Stimulated activated CD8-positive, alpha-beta memory T cell treated with anti-CD3 and anti-CD28 coated beads, Interleukin-2, amount 100 ng/mL, for 1 hour (primary cell): ENCODE results near the gene NTN1.
"Not testable (repeated sequence)": the region's sequence is repeated elsewhere in the genome, so short reads cannot be mapped to it uniquely, and the experiment has no call there.

Source experiments
- DNase-seq, 2 donors: peaks; one replicate each; pipeline ENCODE4 v3.0.0-alpha.2; 2020; ENCODE audit warnings: low read depth in 2 of 2

NTN1 gene

DNA sequence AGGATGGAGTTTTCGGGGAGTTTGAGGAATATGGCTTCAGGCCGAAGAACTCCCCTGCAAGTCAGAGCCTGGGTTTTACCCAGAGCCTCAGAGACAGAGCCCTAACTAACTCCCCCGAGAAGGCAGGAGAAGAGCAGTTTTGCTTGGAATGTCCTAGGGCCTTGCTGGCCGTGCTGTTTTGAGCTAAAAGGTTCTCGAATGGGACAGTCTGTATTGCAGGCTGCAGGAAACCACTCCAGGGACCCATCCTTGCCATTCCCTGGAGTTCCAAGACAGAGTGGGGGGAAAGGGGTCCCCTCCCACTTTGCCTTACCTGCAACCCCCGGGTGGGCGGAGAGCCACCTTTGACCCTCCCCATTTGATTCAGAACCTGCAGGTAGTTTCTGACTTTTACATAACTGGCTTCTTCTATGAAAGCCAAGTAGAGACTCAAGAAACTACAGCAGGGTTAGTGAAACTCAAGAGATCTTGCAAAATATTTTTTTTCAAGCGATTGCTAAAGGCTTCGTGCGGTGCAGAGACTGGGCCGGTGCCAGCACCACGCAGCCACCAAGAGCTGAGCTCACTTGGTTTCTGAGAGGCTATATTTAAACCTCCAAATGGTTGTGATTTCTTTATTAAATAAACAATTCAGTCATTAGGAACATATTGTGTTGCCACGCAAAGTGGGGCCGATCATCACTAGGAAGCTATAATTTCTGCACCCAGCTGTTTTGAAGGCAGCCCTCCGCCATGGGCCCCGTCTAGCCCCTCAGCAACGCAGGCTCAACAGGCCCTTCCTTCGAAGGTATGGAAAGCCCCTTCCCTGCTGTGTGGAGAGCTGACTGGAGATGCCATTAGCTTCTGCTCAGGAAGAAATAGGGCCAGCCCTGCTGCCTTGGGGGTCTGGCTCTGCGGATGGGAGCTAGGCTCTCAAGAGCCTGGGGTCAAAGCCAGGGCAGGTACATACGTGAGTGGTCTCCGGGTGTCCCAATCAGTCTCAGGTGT lies 223.0 kb downstream of the NTN1 start:
- DNase-seq = no peak

DNA sequence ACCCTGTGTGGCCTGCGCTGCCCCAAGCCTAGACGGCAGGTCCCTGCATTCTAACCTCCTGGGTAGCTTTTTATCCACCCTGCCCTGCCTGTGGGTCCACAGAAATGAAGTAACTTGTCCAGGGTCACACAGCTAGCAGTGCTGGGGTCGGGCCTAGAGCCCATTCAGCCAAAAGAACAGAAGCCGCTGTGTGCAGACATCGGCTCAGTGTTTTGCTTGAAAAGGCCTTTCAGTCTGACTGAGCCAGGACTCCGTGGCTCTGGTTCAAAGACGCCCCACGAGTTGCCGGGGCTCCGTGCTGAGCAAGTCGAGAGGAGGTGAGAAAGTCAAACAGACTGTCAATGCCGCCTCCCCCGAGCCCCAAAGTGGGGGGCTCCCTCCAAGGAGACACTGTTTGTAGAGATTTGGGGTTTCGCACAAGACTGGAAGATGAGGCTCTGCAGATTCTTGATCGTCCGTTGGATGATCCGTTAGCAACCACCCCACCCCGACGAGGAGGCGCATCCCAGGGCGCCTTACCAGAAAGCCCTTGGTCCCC lies 226.2 kb downstream of the NTN1 start:
- DNase-seq = no peak

DNA sequence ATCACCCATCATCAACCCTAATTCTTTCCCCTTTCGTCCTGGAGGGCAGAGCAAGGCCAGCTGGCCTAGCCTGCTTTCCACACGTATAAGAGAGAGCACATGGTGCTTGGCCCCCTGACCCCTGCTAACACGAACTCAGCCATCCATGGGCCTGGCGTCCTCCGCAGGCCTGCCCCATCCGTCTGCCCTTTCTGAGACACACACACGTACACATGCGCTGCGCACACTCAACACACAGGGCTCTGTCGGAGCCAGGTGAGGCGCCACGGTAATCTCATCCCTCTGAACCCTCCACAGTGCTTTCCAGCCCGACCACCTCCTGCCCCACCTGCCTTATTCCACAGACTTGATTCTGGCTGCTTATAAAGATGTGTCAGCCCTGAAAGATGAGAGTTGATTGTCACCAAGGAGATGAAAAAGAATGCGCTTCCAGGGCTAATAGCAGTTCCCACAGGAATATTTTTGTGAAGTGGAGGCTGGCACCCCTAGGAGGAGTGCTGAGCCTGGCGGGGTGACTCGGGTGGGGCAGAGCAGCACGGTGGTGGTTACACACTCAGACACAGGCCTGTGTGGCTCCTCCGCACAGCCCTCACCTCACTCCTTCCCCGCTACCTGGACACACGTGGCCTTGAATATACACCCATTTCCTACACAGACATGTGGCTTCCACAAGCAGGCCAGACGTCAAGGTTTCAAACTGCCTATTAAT lies 228.1 kb downstream of the NTN1 start:
- DNase-seq = no peak

DNA sequence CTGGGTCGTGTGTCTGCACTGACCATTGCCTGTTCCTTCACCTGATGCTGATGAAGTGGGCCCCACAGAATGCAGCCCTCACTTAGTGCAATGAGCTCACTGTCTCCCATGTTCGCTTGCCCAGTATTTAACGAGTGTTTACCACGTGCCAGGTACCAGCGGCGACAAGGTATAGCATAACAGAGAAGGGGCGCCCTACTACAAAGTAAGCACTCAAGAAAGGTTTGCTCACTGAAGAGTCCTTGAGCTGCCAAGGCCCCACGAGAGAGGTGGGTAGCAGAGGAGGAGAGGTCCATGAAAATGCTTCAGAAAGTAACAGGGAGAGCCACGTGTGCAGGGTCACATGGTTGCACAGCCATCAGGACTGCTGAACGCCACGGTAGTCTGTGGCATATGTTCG lies 230.0 kb downstream of the NTN1 start:
- DNase-seq = no peak

DNA sequence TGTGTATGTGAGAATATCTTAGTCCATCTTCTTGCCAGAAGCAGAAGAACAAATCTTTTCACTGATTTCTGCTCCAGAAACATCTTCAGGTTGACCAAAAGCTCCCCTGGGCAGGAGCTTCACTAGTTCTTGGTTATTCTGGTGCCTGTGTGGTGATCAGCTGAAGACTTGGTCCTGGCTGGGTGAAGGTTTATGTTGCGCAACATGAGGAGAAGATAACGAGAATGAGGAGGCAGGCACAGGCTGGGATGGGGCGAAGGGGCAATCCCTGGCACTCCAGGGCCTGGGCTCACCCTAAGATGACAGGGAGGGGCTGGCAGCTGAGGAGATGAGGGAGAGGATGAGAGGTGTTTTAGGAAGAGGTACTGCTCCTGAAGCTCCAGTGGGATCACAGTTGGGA lies 232.0 kb downstream of the NTN1 start:
- DNase-seq = no peak

DNA sequence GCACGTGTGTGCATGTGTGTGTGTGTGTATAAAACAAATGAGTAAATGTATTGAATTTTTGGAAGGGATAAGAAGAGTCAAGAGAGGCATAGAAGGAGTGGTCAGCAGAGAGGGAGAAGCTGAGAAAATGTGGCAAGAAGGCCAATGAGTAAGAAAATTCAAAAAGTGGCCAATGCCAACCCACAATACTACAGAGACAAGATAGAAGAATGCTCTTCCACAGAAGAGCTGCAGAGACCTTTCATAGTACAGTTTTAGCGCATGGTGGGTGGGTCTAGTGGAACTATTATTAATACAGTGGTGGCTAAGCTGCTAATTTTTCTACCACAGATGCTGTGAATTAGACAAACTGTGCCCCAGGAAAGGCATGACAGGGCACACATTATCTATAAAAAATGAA lies 233.5 kb downstream of the NTN1 start:
- DNase-seq = no peak

DNA sequence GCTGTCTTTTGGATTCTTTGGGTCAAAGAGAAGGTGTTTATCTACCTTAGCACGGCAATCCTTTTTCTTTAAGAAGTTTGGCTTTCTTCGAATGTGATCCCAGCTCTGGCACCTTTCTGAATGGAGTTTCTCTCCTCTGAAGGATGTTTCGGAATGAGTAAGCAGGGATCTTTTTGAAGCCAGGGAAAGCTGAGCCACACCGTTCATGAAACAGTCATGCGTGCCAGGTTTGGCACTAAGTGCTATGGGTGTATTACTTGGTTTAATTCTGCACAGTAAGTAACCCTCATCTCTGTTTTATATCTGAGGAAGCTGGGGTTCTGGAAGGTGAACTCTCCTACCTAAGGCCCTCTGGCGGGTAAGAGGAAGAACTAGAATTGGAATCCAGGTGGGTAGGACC lies 234.5 kb downstream of the NTN1 start:
- DNase-seq = no peak

DNA sequence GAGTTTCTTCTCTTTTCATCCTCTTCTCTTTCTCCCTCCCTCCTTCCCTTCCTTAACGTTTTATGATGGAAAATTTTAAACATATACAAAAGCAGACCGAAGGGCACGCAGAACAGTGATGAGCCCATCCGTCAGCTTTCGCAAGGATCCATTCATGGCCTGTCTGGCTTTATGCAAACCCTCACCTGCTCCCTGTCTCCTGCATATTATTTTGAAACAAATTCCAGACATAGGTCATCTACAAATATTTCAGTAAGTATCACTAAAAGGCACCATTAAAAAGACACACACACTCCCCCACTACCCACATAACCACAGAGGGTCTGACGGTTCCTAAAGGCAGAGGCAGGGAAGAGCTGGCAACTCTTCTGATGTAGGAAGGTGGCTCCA lies 235.0 kb downstream of the NTN1 start:
- DNase-seq = no peak

DNA sequence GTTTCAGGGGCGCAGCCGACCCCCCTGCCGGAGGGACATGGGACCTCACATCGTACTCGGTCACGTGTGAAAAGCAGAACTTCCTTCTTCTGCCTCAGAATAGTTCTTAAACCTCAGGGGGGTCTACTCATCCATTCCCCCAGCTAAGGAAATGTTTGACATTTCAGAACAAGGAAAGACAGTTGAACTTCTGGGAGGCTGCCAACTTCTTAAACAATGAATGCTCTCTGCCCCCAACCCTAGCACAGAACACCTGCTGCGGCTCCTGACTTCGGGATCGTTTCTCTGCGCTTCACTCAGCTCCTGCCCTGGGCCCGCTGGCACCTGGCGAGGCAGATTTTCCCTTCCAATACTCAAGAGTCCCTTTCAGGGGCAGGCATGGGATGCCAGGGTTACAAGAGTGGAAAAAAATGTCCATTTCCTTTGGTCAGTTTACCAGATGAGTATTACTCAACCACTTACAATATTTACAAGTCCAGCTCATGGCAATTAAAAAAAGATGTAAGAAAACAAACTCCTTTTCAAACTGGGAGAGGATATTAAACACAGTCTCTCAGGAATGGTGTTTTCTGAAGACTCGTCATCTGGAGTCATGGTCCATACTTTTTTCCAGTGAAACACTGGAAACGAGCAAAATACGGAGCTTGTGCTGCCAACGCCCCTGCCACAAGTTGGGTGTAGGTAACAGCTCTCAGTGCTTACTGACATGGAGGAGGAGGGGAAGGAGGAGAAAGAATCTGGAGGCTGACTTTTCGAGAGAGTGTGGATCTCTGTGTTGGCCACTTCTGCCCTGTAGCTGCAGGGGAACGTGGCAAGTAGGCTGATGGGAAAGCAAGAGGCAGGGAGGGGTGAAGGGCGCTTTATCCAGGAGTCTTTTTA lies 235.7 kb downstream of the NTN1 start:
- DNase-seq = no peak

DNA sequence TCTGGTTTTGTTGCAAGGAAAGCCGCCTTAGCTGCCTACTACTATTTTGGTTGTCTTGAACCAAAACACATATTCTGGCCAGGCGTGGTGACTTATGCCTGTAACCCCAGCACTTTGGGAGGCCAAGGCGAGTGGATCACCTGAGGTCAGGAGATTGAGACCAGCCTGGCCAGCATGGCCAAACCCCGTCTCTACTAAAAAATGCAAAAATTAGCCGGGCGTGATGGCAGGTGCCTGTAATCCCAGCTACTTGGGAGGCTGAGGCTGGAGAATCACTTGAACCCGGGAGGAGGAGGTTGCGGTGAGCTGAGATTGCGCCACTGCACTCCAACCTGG lies 236.3 kb downstream of the NTN1 start:
- DNase-seq = not testable (repeated sequence)

DNA sequence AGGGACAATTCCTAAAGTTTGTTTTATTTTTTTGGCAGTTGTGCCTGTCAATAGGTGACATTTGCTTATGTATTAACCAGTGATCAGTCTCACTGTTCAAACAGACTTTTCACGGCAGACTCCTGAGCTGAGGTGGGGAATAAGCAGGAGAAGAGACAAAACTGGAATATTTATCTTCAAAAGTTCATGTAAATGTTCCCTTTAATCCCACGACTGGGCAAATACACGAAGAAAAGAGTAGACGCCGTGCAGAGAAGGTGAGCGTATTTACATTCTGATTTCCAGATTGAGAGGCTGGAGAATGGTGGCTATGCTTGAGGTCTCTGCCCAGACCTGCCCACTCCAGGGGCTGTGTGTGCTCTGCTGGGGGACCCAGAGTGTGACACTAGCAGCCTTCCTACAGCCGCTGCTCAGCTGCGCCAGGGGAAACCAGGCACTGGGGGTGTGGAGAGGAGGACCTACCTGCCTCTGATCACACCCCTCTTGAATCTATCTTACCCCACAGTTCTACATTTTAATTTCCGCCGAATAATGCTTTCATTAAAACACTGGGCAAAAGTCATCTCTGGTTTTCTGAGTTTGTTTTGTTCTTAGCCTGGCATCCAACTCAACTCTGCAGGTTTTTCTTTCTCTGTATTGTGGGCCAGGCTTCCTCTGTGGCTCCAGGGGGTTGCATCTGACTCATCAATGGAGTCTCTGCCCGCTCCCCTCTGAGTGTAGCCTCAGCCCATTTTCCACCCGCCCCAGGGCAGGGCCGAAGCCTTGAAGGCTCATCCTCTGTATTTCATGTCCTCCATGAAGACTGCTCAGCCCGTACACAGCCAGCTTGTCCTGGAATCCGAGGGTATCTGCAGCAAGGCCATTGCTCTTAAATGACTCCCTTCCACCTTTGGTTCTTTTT lies 237.1 kb downstream of the NTN1 start:
- no peak for DNase-seq

DNA sequence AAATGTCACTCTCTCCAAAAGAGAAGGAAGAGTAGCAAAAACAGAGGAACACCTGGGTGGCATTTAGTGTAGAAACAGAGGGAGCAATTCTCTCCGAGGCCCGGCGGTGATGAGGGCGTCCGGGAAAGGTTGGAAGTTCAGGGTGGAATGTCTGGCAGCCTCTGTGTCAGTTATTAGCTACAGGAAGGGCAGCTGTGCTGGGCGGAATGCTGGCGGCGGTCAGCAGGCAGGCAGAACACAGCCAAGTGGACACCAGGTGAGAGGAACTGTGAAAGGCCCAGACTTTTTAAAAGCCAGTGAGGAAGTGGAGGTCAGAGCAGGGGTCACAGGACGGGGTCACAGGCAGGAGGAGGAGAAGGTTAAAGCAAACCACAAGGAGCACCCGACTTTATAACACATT lies 238.1 kb downstream of the NTN1 start:
- DNase-seq = no peak

DNA sequence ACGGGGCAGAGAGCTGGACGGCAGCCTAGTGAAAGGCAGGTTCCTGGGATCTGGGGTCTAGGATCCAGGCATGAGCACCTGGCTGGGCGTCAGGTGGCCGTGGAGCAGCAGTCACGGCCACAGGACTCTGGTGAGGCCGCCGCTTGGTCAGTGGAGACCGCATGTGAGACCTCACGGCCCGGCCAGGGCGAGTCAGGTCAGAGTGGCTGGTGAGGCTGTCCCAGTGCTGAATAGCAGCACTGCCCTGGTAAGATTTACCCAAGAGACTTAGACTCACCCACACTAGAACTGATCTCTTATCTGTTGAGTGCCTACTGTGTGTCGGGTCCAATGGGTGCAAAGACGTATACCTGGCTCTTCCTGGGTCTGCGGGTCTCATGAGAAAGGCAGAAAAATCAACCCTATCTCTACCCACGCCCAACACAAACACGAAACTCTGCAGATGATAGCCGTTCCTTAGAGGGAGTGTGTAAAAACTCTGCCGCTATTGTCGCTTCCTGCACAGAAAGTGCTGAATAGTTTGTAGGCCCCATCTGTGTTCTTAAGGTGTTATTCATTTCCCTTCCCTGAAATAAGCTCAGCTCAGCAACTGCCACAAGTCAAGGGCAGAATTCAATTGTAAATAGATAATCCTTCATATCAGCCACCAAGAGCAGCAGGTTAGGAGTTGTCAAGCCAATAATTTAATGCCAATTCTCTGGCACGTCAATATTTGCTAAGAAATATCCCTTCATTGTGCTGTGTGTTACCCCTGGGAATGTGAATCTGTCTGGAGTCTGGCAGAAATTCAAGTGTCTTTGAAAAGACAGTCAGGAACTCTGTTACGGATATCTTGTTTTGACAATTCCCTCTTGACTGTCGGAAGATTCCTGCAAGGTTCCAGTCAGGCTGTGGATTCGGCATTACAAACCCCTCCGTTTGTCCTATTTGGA lies 240.0 kb downstream of the NTN1 start:
- no peak for DNase-seq

DNA sequence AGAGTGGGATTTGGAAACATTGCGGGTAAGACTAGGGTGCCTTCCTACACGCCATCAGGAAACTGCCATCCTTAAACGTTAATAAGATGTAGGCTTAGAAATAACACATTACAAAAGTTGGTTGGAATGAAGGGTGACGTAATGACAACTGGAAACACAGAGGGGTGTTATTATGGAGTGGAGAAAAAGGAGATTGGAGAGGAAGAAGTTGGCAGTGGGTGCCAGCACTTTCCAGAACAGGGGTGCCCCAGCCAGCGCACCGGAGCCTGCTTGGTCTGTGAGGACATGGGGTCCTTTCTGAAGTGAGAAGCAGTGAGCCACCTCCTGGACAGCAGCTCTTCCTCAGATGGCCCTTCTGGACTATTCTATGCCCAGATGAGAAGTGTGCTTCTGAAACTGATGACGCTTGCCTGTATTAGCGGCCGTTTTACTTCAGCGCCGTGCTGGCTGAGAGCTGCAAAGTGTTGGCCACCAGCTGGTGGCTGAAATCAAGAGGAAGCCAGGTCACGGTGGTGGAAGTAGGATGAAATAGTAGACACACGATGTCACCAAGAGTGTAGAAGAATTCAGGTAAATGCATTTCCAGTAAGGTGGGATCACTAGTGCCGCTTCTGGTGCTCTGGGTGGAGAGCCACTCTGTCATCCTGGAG lies 244.8 kb downstream of the NTN1 start:
- no peak for DNase-seq

DNA sequence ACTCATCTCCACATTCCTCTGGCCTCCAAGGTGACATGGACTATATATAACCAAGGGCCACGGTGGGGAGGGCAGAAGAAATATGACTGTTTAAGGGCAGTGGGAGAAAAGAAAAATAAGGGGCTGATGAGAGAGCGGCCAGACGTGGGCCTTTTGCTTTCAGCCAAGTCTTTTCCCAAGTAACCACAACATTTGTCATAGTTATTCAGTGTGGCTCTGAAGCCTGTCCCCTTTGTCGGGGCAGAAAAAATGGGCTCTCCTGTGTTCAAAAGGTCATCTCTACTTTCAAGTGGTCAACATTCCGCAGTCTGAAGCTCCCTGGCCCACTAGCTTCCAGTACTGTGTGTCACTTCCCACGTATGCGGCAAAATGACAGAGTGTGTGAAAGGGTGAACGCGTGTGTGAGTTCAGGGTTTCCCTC lies 245.4 kb downstream of the NTN1 start:
- no peak for DNase-seq

DNA sequence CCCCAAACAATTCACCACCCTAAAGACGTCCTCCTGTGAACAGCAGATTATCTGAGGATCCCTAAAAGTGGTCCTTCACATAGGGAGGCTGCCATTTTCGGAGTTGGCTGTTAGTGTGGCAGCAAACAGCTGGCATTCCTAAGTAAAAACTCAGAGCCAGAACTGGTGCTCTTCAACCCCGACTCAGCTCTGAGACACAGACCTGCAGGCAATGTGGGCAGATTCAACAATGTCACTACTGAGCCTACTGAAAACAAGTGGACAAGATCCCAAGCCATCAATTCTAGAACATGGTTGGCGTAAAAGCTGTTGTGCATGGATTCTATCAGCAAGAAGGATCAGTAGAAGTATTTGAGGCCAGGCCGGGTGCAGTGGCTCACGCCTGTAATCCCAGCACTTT lies 247.2 kb downstream of the NTN1 start:
- no peak for DNase-seq

DNA sequence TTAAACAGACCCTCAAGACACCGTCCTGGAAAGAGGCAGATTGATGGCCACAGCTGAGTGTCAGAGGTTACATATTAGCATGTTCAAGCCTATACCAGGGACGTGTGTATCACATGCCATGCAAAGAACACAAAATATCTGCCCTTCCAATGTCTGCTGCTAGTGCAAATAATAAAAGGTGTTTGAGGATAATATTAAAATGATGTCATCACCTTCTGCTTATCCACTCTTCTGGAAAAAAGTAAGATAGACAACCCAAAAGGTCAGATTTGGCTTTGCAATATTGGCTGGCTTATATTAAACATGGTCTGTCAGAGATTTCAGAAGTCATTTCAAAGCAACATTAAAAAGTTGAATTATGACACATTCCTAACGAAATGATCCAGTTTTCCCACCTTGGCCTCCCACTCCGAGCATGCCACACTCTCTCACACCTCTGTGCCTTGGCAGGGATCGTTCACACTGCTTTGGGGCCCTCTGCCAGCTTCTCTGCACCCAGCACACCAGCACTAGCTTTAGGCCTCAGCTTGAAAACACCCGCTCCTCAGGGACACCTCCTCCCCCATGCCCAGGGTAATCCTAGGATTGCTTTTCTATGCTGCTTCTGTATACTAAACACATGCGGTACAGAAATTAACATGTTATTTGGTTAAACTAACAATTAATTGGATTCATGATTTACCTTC lies 248.2 kb downstream of the NTN1 start:
- DNase-seq = no peak

DNA sequence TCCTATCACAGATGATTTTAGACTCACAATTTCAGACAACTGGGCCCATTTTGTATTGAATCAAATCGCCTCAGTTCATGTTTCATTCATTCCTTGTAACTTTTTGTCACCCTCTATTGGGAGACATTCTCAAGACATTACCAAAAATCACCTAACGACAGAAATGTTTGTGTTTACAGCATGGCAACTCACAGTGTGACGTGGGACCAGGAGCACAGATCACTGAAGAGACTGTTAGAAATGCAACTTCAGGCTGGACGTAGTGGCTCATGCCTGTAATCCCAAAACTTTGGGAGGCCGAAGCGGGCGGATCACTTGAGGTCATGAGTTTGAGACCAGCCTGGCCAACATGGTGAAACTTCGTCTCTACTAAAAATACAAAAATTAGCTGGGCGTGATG lies 249.6 kb downstream of the NTN1 start:
- DNase-seq = no peak

DNA sequence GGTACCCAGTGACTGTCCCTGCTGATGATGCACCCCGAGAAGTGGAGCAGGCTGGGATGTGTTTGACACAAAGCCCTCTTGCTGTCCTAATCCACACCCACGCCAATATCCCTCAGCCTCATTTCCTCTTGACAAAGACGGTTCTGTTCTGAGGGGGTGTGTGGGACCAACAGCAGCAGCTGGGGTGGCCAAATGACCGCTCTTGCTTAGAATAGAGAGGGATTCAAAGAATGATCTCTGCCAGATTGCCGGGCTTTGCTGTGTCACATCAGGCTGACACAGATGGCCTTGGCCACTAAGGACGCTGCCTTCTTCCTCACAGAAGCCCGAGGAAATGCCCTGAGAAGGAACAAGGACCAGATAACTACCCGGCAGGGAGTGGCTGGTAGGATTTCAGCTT lies 250.7 kb downstream of the NTN1 start:
- DNase-seq = no peak
